22Rv1 (cell line): ENCODE results near the gene FAM114A2.

ENCODE experiments used
- CTCF ChIP-seq: fragments of 450-650 bp; IDR thresholded peaks from 2 replicates; pipeline ENCODE4 v1.5.1; 2017; ENCODE audit warnings: mild to moderate bottlenecking
- ZFX ChIP-seq: fragments of 450-650 bp; IDR thresholded peaks from 2 replicates; pipeline ENCODE4 v1.6.1; 2017; ENCODE audit warnings: antibody characterized with exemption, borderline replicate concordance

DNA sequence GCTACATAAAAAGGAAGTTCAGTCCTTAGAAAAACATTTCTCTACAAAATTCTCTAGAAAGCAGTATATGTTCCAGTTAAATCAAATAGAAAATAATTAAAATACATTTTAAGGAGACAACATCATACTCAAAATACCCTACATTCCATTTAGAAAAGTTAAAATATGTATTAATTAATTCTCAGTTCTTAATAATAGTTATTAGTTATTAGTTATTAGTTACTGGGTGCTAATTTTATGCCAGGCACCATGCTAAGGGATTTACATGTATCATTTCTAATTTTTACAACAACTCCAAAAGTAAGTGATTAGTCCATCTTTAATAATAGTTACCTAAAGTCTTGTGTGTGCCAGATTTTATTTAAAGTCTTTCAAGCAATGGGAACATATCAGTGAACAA, 38.0 kb downstream of the FAM114A2 start:
- TF ChIP-seq CTCF (no peak), ZFX (no peak)
